Measurements from ENCODE around the gene VEZT.

DNA sequence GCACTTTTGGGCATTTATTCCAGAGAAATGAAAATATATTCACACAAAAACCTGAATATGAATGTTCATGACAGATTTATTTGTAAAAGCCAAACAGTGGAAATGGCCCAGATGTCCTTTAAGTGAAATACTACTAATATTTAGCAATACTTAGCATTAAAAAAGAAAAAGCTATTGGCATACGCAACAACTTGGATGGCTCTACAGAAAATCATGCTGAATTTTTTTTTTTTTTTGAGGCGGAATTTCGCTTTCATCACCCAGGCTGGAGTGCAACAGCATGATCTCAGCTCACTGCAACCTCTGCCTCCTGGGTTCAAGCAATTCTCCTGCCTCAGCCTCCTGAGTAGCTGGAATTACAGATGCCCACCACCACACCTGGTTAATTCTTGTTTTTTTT lies 24.5 kb upstream of the VEZT start:
- TF ChIP-seq, protein P1, sequence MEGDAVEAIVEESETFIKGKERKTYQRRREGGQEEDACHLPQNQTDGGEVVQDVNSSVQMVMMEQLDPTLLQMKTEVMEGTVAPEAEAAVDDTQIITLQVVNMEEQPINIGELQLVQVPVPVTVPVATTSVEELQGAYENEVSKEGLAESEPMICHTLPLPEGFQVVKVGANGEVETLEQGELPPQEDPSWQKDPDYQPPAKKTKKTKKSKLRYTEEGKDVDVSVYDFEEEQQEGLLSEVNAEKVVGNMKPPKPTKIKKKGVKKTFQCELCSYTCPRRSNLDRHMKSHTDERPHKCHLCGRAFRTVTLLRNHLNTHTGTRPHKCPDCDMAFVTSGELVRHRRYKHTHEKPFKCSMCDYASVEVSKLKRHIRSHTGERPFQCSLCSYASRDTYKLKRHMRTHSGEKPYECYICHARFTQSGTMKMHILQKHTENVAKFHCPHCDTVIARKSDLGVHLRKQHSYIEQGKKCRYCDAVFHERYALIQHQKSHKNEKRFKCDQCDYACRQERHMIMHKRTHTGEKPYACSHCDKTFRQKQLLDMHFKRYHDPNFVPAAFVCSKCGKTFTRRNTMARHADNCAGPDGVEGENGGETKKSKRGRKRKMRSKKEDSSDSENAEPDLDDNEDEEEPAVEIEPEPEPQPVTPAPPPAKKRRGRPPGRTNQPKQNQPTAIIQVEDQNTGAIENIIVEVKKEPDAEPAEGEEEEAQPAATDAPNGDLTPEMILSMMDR (IDR thresholded peaks at IDR 0.05; ENCODE audit: low read depth, low read length, poor library complexity, severe bottlenecking): no peak
- TF ChIP-seq EZH2phosphoT487 (IDR thresholded peaks at IDR 0.05; ENCODE audit: borderline replicate concordance, low read length): no peak

Measured in DOHH2 (cell line).